Activated gamma-delta T cell treated with anti-CD3 and anti-CD28 coated beads, Interleukin-2, amount 50 U/mL, for 16 hours (primary cell): Measurements from ENCODE around the gene CBFA2T3.

Source experiments
- DNase-seq: peaks from one replicate; pipeline ENCODE4 v3.0.0-alpha.2; 2020; ENCODE audit warnings: low read depth

Gene CBFA2T3

DNA sequence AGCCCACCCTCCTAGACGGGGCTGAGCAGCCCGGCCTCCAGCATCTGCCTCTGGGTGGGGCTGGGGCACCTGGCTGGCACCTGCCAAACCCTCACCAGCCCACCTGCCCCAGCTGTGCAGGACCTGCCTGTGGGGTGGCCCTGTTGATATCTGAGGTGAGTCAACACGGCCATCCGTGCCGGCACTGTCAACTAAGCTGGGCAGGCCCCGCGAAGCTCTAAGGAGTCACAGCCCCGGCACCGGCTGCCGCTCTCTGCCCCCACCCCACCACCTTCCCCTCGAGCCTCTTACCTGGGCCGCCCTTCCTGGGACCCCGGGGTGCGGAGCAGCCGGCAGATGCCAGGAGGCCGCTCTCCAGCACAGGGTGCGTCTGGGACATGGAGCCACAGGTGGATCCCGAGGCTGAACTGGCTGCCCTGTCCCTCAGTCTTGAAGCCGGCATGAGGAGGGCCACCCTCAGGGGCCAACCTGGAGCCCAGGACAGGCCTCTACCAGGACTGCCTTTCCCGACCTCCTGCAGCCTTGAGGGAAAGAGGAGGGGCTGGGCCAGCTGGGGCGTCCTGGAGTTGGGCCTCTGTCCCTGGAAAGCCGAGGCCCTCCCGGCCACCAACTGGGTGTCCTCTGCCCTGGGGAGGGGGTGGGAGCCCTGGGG is 515 bp downstream of the CBFA2T3 start:
- DNase-seq, result no peak

DNA sequence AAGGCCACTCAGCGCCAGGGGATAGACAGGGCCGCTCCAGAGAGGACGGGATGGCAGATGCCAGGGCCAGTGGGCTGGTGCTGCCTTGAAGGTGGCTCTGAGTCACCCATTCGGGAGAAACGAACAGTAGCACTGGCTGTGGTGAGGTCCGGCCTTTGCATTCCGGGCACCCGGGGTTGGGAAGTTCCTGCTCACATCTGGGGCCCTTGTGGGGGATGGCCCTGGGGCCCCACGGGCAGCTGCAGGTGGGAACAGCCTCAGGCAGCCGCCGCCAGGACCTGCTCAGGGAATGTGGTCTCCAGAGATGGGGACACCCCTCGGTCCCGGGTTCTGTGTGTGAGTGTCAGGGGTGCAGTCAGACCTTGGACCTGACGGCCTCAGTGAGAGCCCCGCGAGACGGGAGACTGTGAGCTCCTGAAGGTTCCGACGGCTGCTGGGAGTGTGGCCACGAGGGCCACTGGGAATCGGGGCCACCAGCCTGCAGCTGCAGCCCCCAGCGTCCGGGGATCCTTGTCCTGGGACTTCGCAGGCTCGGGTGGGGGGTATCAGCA is 1.4 kb downstream of the CBFA2T3 start:
- DNase-seq, result no peak

DNA sequence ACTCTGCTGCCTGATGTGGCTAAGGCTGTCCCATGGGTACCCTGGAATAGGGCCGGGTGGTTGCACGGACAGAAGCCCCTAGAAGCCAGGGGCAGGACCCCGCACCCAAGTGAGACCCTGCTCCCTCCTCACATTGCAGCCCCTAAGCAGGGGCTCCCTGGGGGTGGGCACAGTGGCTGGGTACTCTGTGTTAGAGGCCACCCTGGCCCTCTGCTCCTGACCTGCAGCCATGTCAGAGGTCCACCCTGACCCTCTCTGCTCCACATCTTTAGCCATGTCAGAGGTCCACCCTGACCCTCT is 2.1 kb downstream of the CBFA2T3 start:
- no peak for DNase-seq

DNA sequence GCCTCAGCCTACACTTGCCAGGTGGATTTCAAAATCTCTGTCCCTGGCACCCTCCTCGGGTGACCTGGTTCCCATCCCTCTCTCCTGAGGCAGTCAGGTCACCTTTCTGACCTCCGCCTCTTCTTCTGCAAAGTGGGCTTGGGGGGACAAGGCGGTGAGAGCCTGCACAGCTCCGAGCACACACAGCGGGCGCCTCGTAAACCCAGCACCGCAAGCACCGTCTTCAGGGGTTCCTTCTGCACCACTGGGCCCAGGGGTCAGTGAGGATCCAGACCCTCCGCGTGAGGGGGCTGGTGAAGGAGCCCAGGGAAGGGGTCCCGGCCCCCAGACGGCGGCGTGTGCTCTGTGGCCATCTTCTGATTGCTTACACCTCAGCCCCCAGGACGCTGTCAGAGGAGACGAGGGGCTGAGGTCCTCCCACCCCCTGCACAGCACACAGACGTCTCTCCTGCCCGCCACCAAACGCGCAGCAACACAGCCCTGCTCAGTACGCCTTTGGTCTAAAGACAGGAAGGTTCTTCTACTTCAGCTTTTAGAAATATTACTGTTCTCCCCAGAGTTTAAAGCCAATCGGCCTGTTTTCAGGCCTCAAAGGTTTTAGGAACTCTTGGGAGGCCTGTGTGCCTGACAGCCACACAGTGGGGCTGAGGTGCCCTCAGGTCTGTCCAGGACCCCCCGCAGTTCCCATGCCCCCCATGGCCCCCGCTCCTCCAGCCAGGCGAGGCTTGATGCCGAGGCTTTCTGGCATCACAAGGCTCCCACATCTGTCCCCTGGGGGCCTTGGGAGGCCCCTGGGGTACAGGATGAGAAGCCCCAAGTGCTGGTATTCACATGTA is 2.7 kb downstream of the CBFA2T3 start:
- no peak for DNase-seq

DNA sequence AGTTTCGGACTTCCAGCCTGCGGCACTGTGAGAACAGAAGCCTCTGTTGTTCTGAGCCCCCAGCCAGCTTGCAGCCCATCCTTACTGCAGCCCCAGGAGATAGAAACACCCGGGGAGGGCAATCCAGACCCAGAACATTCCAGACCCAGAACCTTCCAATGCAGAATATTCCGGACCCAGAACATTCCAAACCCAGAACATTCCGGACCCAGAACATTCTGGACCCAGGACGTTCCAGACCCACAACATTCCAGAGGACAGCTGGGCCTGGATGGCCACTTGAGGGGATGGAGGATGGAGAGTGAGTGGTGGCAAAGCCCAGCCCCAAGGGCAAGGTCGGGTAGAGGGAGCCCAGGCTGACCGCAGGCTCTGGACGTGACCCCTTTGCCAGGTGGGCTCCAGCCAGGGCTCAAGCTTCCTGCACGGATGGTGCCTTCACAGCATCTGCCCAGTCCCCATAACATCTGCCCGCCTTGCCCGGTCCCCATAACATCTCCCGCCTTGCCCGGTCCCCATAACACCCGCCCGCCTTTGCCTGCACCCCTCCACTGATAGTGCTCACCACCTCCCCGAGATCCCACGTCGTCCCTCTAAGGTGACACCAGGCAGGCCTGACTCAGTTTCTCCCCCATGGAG is 3.5 kb downstream of the CBFA2T3 start:
- DNase-seq, result no peak

DNA sequence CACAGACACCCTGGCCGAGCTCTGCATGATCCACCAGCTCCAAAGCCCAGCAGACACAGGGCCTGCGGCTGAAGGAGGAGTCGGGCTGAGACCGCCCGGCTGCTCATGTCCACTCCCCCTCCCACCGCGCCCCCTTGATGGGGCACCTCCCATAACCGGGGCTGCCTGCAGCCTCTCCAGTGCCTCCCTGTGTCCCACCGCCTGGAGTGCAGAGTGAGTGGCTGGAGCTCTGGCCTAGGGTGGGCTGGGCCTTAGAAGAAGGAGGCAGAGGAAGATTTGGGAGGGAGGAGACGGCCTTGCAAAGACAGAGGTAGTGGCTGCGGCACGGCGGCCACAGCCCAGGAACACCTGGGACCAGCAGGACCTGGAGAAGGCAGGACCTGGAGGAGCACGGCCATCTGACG is 4.0 kb downstream of the CBFA2T3 start:
- DNase-seq, result no peak

DNA sequence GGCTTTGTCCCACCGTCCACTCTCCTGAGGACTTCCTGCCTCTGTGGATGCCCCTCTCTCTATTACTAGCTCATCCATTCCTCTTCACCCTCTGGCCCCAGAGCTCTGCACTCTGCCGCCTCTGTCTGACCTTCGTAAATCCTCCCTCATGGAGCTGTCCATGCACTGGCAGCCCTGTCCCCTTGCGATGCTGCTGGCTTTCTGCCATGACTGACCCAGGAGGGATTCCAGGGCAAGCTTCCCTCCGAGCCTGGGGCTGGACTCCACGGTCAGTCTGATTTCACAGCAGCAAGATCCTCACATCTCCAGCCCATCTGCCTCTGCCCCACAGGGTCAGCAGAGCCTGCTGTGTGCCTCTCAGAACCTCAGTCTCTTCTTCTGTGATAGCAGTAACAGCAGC is 4.7 kb downstream of the CBFA2T3 start:
- no peak for DNase-seq

DNA sequence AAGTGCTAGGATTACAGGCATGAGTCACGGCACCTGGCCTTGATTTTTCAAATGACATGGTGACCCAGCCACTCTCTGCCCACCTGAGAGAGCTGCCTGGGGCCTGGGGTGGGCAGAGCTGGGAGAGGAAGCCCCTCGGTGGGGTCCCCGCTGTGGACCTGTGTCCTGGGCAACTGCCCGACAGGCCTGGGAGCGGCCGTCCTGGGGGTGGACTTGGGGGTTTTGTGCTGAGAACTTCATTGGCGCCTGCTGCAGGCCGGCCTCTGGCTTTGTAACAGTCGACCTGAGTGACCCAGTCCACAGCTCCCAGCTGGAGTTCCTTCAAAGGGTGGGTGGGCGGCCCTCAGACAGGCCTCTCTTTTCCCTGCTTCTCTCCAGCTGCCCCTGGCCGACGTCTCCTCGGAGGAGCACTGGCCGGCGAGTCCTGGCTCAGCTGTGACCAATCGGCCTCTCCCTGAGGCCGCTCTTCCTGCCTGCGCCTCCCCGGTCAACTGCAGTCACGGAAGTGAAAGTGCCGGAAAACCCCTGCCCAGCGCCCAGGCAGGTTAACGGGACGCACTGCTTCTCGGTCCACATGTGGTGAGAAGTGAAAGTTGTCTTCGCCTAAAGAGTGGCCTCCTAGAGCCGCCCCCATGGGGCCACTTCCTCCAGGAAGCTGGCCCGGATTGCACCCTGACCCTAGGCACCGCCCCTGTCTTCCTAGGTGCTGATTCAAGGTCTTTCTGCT is 5.5 kb downstream of the CBFA2T3 start:
- no peak for DNase-seq

DNA sequence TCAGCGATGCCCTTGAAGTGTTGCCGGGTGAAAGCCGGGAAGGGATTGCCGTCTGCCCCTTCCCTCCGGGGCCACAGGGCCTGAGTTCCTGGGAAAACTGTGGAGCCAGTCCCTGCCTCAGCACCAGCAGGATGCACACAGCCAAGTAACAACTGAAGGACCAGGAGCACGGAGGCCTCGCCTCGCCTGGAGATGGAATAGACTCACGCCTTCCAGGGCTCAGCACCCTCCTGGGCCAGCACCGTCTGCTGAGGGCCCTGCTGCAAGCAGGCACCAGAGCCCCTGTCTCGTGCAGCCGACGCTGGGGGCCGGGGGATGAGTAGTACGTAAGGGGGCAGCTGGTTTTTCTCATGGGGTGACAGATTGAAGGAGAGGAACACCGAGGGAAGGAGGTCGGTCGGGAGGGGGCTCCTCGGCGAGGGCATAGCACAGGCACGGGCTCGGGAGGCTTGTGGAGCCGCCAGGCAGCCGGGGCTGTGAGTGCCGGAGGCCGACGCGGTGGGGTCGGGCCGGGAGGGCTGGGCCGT is 6.4 kb downstream of the CBFA2T3 start:
- no peak for DNase-seq

DNA sequence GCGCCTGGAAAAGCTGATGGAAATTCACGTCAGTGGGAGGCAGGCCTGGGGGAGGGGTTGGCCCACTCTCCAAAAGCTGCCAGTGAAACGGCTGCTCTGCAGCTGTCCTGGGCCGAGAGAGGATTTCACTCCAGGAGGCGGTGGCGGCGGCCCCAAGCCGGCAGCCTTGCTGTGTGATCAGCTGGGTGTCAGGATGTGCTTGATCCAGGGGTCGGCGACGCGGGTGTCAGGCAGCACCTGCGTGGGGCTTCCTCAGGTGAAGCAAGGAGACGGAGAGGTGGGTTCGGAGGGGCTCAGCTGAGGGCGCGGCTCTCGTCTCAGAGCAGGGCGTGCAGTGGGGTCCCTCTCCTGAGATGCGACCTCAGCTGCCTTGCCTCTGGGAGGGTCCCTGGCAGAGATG is 7.0 kb downstream of the CBFA2T3 start:
- no peak for DNase-seq

DNA sequence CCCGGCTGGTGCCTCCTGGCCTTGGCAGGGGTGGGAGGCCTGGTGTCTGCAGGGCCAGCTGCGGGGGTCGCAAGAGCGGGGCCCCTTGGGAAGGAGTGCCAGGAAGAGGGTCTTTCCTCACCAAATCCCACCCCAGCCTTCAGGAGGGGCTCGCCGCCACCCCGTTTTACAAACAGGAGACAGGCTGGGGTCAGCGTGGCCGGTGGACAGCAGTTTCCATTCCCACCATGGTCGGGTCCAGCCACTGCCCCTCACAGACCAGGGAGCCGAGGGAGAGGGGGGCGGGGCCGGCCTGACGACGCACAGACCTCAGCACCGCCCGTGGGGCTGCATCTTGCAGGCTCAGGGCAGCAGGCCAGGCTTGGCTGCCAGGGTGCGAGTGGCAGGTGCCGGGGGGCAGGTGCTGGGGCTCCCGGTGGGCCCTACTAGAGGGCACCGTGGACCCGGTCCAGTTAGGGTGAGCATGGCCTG is 7.6 kb downstream of the CBFA2T3 start:
- DNase-seq, result no peak

DNA sequence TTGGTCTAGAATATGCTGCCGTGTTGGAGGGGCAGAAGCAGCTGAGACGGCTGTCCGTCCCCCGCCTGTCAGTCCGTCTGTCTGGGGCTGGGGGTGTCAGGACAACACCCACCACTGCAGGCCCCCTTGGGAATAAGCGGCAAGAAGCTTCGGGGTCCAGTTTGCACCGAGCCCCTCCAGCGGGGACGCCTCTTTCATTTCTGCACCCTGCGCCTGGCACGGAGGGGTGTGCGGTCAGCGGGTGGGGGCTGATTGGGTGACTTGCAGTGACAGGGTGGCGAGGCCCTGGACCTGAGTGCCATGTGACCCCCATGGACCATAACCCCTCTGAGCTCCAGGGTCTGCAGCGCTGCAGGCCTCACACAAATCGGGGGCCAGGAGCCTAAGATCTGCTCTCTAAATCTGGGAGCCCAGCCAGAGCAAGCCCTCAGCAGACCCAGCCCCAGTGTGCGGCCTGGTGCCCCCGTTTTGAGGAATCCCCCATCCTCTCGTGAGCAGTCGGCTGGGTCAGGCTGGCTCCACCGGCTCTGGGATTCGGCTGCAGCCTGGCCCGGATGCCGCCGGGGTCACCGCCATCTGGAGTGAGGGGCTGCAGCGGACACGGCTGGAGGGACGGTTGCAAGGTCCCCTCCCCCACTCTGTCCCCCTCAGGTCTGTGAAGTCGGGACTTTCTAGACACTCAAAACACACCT is 8.3 kb downstream of the CBFA2T3 start:
- no peak for DNase-seq

DNA sequence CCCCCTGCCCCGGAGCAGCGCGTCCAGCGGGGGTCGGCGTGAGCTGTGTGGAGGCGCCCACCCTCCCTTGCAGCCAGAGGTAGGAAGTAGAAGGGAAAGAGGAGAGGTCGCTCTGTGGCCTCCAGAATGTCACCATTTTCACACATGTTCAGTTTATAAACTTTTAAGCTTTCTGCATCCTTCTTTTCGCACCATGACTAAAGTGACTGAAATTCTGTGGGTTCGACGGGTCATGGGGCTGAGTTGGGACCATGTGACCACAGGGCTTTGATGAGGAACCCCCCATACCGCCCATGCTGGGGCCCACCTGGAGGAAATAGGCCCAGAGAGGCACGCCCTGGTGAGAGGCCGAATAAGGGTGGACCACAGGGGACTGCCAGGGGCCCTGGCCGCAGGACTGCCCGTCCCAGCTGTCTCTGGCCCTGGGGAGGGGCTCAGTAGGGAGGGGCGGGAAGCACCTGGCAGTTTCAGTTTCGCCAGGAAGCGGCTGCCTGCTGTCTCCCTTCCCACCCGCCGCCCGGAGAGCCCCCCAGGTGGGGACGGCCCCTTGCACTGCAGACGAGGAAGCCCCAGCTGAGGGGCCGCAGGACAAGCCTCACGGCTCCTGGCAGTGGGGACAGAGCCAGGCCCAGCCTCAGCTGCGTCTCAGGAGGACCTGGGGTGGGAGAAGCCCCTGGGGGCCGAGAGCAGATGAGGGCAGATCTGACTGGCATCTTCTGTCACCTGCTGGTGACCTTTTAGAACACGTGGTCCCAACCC is 9.0 kb downstream of the CBFA2T3 start:
- no peak for DNase-seq

DNA sequence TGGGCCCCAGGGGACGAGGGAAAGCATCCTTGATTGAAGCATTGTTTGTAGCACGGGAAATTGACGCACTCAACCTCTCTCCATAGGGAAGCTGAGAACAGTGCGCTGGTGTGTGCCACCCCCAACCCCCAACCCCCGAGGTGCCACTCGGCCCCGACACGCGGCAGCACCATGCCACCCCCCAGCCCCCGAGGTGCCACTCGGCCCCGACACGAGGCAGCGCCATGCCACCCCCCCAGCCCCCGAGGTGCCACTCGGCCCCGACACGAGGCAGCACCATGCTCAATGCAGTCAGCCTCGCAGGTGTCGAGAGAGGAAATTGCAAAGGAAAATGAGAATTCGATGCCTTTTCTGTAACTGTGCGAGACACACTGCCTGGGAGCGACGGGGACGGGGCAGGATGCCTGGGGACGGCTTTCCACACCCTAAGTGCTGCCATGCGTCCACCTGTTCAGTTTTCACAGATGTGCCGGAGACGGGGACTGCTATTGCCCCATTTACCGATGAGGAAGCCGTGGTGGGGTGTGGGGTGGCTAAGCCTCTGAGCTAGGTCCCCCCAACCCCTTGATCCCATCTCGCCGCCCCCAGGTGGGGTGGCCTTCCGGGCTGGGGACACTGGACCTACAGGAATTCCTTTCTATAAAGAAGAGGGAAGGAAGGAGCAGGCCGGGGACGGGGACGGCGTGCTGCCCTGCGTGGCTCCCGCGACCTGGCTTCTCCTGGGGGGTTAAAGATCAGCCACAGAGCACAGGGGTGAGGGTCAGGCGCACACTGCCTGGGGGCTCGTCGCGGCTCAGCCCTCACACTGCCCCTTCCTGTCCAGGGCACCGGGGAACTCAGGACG is 9.8 kb downstream of the CBFA2T3 start:
- no peak for DNase-seq

DNA sequence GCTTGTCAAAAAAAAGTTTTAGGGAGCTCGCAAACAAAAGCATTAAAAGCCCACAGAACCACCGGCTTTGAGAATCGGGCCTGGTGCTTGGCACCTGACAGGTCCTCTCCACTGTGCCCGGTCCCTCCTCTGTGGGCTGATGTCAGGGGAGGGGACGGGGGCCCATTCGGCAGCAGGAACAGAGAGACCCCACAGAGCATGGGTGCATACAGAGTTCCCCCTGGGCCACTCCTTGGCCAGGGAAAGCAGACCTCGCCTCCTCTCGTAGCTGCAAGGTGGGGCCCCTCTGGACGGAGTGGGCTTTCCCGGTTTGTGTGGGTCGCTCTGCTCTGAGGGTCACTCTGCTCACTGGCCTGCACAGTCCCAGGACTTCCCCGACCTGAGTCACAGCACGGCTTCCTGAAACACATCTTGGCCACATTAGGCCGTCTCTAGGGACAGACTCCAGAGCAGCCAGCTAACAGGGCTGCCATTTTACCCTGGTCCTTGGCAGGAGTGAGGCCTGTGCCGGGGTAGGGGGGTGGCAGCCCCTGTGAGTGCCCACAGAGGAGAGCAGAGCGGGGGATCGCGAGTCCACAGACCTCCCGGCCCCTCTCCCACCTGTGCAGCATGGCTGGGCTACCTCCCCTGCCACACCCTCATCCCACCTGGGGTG is 11.1 kb downstream of the CBFA2T3 start:
- no peak for DNase-seq

DNA sequence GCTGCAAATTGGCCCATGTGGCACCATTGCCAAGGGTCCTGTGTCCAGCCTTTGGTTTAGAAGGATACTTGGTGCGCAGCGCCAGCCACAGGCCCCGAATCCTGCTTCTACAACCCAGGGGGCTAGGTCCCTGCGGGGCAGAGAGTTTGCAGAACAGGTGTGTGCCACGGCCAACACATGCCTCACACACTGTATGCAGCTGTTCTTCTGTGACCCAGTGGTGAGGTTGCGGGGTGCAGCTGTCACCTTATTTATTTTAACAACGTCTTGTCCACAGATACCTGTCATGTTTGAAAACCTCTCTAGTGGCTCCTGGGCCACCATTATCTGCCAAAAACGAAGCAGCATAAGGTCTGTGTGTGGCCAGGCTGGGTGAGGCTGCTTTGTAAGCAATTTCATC is 11.6 kb downstream of the CBFA2T3 start:
- no peak for DNase-seq

DNA sequence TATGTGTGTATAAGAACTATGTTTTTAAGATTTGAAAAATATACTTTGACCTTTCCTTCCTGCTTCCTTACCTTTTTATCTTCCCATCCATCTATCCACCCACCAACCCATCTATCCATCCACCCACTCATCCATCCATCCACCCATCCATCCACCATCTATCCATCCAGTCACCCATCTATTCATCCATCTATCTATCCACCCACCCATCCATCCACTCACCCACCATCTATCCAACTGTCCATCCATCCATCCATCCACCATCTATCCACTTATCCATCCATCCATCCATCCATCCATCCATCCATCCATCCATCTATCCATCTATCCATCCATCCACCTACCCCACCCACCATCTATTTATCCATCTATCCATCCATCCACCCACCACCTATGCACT is 12.4 kb downstream of the CBFA2T3 start:
- no peak for DNase-seq

DNA sequence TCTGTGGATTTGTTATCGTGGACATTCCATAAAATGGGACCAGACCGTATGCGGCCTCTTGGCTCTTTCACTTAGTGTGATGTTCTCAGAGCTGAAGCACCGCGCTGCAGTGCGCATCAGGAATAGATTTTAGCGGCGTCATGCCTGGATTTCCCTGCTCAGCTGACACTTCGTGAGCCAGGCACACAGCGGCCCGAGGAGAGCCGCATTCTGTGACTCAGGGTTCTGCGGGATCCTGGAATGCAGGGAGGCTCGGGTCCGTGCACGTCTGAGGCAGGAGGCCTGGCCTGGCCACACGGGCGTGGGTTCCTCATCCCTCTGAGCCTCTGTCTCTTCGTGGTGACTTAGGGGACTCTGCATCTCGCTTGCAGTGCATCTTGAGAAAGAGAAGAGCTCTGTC is 13.4 kb downstream of the CBFA2T3 start:
- no peak for DNase-seq

DNA sequence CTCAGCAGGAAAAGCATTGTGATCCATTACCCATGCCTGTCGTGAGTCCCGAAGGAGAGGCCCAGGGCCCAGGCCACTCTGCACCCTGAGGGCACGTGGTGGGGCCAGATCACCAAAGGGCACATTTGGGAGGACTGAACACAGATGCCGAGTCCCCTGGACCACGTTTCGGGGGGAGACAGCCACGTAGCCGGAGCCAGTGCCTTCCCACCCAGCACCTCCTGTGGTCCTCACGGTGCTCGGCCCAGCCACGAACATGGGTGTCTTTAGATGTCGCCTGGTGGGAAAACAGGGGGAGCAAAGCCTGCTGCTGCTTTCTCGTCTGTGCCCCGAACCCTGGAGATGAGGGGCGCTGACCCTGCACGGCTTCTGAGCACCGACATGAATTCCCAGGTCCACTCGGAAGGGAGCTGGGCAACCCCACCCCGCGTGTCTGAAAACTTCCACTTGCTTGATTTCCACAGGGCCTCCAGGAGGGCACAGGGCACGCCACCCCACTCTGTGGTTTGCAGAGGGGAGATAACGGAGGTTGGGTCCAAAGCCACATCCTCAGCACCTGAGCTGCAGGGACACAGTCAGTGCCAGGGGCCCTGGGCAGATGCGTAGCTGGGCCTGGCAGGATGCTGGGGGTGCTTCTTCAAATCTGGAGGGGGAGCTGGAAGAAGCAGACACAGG is 14.4 kb downstream of the CBFA2T3 start:
- DNase-seq, result no peak
